A204.1 (cell line): ENCODE measurements around the gene MRGPRE.

Experiments
- FAIRE-seq: peaks from 2 replicates; lab custom pipeline; 2012; peaks lifted over from hg19 to GRCh38; lab: Jason Lieb, UNC

The MRGPRE gene

DNA sequence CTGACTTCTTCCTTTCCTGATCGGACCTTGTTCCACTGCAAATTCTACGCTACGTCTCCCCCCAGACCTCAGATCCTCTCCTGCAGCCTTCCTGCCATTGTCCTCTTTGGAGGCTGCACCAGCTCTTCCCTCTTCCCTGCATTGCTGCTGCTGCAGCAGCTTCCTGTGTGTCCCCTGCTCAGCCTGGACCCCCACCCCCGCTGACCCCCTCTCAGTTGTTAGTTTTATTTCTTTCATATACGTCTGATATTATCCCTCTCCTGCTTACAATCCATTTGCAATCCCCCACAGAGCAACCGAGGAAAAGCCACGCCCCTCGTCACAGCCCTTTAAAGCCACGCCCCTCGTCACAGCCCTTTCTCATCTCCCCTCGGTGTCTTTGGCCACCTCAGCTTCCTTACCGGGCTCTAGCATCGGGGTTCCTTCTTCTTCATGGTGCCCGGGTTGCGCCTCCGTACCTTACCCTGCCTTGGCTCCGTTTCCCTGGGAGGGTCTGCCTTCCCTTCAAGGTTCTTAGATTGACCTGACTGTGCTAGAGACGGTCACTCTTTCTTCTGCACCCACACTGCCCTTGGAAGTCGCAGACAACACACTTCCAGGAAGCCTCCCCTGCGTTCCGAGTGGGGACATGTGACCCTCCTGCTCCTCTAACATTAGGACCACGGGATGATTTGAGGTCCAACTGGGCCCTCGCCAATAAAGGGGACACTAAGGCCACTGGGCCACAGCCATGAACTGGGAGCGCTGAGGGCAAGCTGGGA, 18.4 kb downstream of the MRGPRE start:
- no peak for FAIRE-seq

- FAIRE-seq: no peak
These were observed 23.9 kb downstream of the MRGPRE start for GRCh38 chr11:3208272-3208671.

GRCh38 chr11:3207526-3208189, 24.6 kb downstream of the MRGPRE start:
- FAIRE-seq: no peak

GRCh38 chr11:3206922-3207204, 25.4 kb downstream of the MRGPRE start:
- FAIRE-seq: no peak

- FAIRE-seq: no peak
These were observed 25.9 kb downstream of the MRGPRE start for GRCh38 chr11:3206156-3206921.

DNA sequence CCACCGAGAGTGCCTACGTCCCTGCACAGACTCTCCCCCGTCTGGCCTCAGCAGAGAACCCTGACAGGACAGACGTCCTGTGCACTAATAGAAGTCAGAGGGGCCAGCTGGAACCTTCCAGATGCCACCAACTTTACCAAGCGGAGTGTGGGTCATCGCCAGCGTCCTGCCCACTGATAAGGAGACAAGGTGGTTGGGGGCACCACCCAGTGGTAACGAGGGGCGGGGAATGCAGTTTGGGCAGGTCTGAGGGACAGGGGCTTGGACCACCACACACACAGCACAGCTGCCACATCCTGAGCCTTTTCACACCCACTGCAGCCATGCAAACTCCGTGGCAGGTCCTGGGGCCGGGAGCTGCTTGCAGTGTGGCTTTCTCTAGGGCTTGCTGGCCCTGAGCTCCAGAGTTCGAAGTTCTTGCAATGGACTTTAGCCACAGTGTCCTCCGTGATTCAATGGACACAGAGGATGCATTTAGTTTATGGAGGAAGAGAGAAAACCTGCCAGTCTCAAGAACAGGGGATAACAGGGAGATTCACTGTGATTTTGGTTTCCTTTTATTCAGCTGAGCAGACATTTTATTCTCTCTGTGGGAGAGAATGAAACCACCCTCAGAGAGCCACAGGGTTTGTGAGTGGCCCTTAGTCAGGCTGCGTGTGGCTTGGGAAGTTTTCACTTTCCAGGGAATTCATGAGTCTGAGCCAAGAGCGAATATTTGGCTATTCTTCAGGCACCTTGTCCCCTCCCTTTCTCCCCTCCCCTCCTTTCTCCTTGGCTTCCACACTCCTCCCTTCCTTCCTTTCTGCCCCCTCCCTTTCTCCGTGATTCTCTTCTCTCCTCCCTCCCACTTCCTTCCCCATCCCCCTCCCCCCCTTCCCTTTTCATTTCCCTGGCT, 26.7 kb downstream of the MRGPRE start:
- FAIRE-seq: no peak

DNA sequence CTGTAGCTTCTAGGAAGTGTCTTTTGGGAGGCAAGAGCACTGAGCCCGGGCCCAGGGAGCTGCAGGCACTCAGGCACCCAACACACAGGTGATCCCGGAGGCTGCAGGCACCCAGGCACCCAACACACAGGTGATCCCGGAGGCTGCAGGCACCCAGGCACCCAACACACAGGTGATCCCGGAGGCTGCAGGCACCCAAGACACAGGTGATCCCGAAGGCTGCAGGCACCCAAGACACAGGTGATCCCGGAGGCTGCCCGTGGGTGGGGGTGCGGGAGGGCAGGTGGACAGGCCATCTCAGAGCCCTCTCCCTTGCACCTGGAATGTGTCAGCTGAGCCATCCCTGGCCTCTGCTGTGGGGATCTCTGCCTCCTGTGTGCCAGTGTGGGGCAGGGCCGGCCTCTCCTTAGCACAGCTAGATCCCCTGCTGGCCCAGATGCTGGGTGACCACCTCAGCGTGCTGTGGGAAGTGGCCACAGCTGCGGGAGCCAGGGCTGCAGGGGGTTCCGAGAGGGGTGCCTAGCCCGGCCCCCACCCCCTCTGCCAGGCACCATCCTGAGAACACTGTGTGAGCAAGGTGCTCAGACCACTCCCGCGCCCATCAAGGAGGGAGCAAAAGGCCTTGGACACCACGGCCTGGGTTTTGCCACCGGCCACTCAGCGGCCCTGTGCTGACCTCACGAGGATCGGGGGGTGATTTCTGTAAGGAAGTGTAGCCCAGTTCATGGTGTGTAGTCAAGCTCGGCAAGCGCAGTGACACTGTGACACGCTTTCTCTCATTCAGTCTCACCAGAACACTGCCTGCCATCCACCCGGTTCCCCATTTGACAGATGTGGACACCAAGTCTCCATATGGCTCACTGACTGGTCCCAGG, 27.8 kb downstream of the MRGPRE start:
- FAIRE-seq: no peak

GRCh38 chr11:3203221-3204043, 28.8 kb downstream of the MRGPRE start:
- no peak for FAIRE-seq

- FAIRE-seq: no peak
These were observed 29.5 kb downstream of the MRGPRE start for GRCh38 chr11:3202759-3203158.

- FAIRE-seq: no peak
These were observed 29.9 kb downstream of the MRGPRE start for GRCh38 chr11:3202305-3202704.

- FAIRE-seq: no peak
These were observed 30.5 kb downstream of the MRGPRE start for GRCh38 chr11:3201677-3202181.

DNA sequence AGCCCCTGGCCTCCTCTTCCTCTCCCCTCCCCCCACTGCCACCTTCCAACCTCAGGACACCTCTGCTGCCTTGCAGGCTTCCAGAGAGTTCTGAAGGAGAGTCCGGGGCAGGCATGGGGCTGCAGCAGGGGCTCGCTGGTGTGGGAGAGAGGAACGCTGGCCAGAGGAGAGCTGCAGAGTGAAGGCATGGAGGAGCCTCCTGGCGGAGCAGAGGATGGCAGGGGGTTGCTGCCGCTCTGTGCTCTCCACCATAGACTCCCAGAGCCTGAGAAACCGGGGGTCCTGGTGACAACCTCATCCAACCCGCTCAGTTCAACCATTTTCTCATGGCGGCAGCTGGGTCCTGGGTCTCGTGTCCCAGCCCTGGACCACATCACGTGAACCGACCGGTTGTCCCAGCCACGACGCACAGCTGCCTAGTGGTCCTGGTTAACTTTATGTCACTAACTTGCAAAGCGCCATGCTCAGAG, 31.1 kb downstream of the MRGPRE start:
- no peak for FAIRE-seq

- no peak for FAIRE-seq
These were observed 31.7 kb downstream of the MRGPRE start for GRCh38 chr11:3200388-3201111.

DNA sequence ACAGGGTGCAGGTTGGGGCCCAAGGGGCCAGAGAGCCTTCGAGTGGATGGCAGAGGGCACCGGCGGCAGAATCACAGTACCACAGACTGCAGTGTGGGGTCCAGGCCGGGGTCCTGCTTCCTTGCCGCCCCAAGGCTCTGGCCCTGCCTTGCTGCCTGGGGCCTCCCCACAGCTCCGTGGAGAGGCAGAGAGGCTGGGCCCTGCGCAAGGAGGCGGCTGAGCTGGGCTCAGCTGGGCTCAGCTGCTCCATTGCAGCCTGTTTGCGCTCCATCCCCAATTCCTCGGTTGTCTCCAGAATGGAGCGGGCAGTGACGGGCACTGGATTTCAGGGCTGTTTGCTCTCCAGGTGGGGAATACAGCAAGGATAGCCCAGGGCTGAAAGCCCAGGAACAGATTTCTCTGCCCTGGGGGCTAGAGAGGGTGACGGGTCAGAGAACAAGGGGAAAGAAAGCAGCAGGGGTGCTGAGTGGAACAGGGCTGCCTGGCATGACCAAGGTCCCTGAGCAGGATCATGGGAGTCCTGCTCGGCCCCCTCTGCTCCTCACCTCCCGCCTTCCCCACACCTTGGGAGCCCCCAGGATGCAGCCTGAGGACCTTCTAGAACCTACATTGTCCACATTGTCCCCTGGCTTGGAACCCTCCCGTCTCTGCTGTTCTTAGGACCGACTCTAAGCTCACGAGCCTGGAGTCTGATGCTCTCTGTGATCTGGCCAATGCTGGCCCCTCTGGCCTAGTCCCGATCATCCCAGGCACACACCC, 32.5 kb downstream of the MRGPRE start:
- no peak for FAIRE-seq

- no peak for FAIRE-seq
These were observed 33.4 kb downstream of the MRGPRE start for GRCh38 chr11:3198815-3199214.

GRCh38 chr11:3197878-3198528, 34.2 kb downstream of the MRGPRE start:
- no peak for FAIRE-seq

DNA sequence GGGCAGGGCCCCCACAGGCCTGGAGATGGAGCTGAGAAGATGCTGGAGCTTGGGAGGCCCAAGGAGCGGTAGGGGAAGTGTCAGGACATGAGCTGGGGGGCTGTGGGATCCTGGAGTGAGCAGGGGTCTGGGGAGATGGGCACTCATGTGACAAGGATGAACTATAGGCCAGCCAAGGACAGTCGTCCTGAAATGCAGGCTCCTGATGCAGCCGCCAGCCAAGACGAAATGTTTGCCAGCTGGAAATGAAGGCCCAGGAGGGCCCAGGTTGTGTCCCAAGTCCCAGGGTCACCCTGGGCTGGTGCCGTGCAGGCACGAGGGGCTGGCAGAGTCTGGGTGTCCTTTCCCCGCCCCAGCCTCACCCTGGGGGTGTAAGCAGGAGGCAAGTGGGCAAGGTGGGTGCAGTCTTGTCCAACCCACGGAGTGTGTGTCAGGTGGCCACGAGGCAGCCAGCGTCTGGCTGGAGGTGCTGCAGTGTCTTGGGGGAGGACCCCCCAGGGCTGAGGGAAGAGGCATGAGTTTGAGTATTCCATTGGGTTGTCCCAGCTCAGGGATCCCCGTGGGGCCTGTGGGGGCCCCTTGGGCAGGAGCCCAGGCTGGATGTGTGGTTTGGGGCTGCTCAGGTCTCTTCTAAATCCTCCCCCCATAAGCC, 35.0 kb downstream of the MRGPRE start:
- no peak for FAIRE-seq
